Measurements from ENCODE around the gene DERL2. TPM values are rescaled to one million over a fixed set of nuclear protein-coding genes. Genes with fewer than 3 reads are reported as not detected.

Gene DERL2
- total and polyA plus RNA-seq, 9 of the 15 experiments (the other 6 are each of a cell fraction or from before 2014, with no cell fraction given), result 11.5 to 105 (median 30.7) TPM

- no peak for TF ChIP-seq CLOCK (CRISPR knock-in tag; IDR thresholded peaks at IDR 0.05; ENCODE audit: borderline replicate concordance)
- TF ChIP-seq ZNF217 (CRISPR knock-in tag; IDR thresholded peaks at IDR 0.05), result no peak
- TF ChIP-seq BCLAF1 (IDR thresholded peaks at IDR 0.05; ENCODE audit: borderline replicate concordance in 1 of 2, control insufficient read depth in 1 of 2, low read depth in 2 of 2, low read length in 1 of 2), result no peak
- TF ChIP-seq GTF2E2 (tag; IDR thresholded peaks at IDR 0.05), result peak; percentile 85
- no peak for TF ChIP-seq CTCF (IDR thresholded peaks at IDR 0.05 in 2 of 3, conservative IDR thresholded peaks at IDR 0.05 in 1 of 3; ENCODE audit: insufficient read depth in 2 of 3, low read depth in 1 of 3, low read length in 3 of 3)
- TF ChIP-seq ADNP (tag; IDR thresholded peaks at IDR 0.05), result no peak
- TF ChIP-seq ZNF695 (CRISPR knock-in tag; IDR thresholded peaks at IDR 0.05), result no peak
- TF ChIP-seq MLX (CRISPR knock-in tag; conservative IDR thresholded peaks at IDR 0.05), result no peak
- no peak for TF ChIP-seq OTX1 (CRISPR knock-in tag; IDR thresholded peaks at IDR 0.05)
- no peak for TF ChIP-seq ZNF41 (CRISPR knock-in tag; conservative IDR thresholded peaks at IDR 0.05)
- no peak for TF ChIP-seq ZNF384 (IDR thresholded peaks at IDR 0.05; ENCODE audit: low read depth, low read length)
- TF ChIP-seq RBM25 (IDR thresholded peaks at IDR 0.05; ENCODE audit: low read depth, low read length, severe bottlenecking), result peak; percentile 38
- TF ChIP-seq RBM39 (optimal IDR thresholded peaks at IDR 0.05; ENCODE audit: low read depth, low read length), result no peak
- no peak for TF ChIP-seq HNRNPUL1 (IDR thresholded peaks at IDR 0.05; ENCODE audit: low read length)
- peak; percentile 68; the same call in 1 of the 2 replicates for TF ChIP-seq TFAP4 (CRISPR knock-in tag; IDR thresholded peaks at IDR 0.05; ENCODE audit: borderline replicate concordance)
- no peak for TF ChIP-seq PPARD (CRISPR knock-in tag; IDR thresholded peaks at IDR 0.05)
- TF ChIP-seq DPF2 (IDR thresholded peaks at IDR 0.05), result no peak
Measured at GRCh38 chr17:5486206-5487124, 487 bp upstream of the DERL2 start, which contains the start of gene MIS12 (continued).
